Spleen (tissue), 7 donors: ENCODE measurements around the gene SAE1.

ENCODE experiments used
- CTCF ChIP-seq, 11 experiments: fragments of 200-600 bp in 7 of 11; fragments of 450-650 bp in 4 of 11; sonication (generic) in 4 of 11; IDR thresholded peaks in 8 of 11; conservative IDR thresholded peaks in 3 of 11; 1 replicate in 7 of 11; 2 replicates in 4 of 11; pipeline versions ENCODE4 v1.4.0 to v1.8.0; 2016 to 2021; ENCODE audit warnings: antibody characterized with exemption in 11 of 11, inconsistent platforms in 4 of 11, mild to moderate bottlenecking in 1 of 11
- POLR2AphosphoS5 ChIP-seq, 3 donors: sonication (generic); formaldehyde crosslinking; IDR thresholded peaks; one replicate each; pipeline ENCODE4 v1.5.1; 2017; ENCODE audit warnings: antibody characterized with exemption in 3 of 3
- donor health status: DM: no; HTN: no; CAD: no; lungs with moderate emphysema.
- donor health status: DM: no; HTN: no; CAD: no.
- donor health status: DM: no; HTN: no; CAD: no.

- TF ChIP-seq CTCF (IDR thresholded peaks at IDR 0.05 in 8 of 11, conservative IDR thresholded peaks at IDR 0.05 in 3 of 11) = no peak
- no peak for TF ChIP-seq POLR2AphosphoS5 (IDR thresholded peaks at IDR 0.05)
Measured at GRCh38 chr19:47144630-47145029, 14.0 kb downstream of the SAE1 start.
